Measurements from ENCODE around the gene LRPAP1. TPM values are rescaled to one million over a fixed set of nuclear protein-coding genes. Genes with fewer than 3 reads are reported as not detected.
"Not testable (repeated sequence)": the region's sequence is repeated elsewhere in the genome, so short reads cannot be mapped to it uniquely, and the experiment has no call there.

Gene LRPAP1
- total and polyA plus RNA-seq, 2 donors (not counting 3 experiments of a cell fraction or from before 2014, with no cell fraction given), result 90.1 to 170 TPM

DNA sequence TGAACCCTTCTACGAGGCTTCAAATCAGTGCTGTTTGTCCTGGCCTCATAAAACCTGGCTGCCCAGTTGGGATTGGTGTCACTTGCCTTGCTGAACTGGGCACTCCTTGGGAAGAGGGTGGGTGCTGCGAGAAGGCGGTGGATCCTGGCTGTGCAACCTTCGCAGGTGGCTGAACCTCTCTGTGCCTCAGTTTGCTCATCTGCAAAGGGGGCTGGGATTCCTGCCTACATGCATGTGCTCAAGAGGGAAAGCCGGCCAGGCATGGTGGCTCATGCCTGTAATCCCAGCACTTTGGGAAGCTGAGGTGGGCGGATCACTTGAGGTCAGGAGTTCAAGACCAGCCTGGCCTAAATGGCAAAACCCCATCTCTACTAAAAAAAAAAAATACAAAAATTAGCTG, 17.8 kb upstream of the LRPAP1 start:
- H3K27me3 ChIP-seq (ENCODE audit: control insufficient read depth in 2 of 2, insufficient read depth in 2 of 2, low read length in 2 of 2); H3K36me3 ChIP-seq (ENCODE audit: control insufficient read depth in 2 of 2, extremely low read depth in 1 of 2, insufficient read depth in 2 of 2, low read length in 2 of 2); DNase-seq (ENCODE audit: low read depth, low spot score); H2AFZ ChIP-seq (ENCODE audit: low read depth, low read length); POLR2A ChIA-PET; CTCF ChIA-PET; H3K4me2 ChIP-seq (ENCODE audit: insufficient read depth, low read length); H3K9me1 ChIP-seq (replicated peaks; ENCODE audit: control insufficient read depth, extremely low read depth, insufficient read depth, low read length); intact Hi-C loops (cut with micrococcal nuclease); FAIRE-seq; H3K4me1 ChIP-seq (ENCODE audit: control insufficient read depth, extremely low read depth, insufficient read depth, low read length); H3K79me2 ChIP-seq (ENCODE audit: control insufficient read depth, insufficient read depth, low read length); BruUV-seq (replicated peaks); H4K20me1 ChIP-seq (replicated peaks; ENCODE audit: control insufficient read depth, extremely low read depth, insufficient read depth, low read length); dilution Hi-C loops (cut with MboI; ENCODE audit: extremely low pct_ligation_motif_present, low sequenced_read_pairs); H3K4me3 ChIP-seq (replicated peaks in 1 of 3; ENCODE audit: insufficient read depth in 1 of 3, low read depth in 1 of 3, low read length in 3 of 3); H3K27ac ChIP-seq (ENCODE audit: insufficient read depth, low read depth, low read length); H3K9ac ChIP-seq (replicated peaks; ENCODE audit: extremely low read depth, insufficient read depth, low read length); H3K9me3 ChIP-seq (replicated peaks; ENCODE audit: control insufficient read depth, insufficient read depth, low read length): not testable (repeated sequence)

DNA sequence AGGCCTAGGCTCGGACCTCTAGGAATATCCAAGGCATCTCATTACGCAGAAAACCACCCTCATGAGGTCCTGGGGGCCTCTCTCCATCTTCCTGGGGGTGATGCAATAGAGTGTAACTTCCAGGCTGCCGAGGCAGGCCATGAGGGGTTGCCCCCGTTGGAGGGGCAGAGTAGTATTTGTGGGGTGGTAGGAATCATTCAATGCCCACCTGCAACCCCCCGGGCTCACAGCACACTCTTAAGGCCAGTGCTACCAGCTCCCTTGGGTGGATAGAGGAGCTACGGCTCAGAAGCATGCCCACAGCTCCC, 17.4 kb upstream of the LRPAP1 start:
- H2AFZ ChIP-seq (ENCODE audit: low read depth, low read length); CTCF ChIA-PET; H3K79me2 ChIP-seq (ENCODE audit: control insufficient read depth, insufficient read depth, low read length); FAIRE-seq; dilution Hi-C loops (cut with MboI; ENCODE audit: extremely low pct_ligation_motif_present, low sequenced_read_pairs); POLR2A ChIA-PET; H3K27me3 ChIP-seq (ENCODE audit: control insufficient read depth in 2 of 2, insufficient read depth in 2 of 2, low read length in 2 of 2); intact Hi-C loops (cut with micrococcal nuclease); H3K4me1 ChIP-seq (ENCODE audit: control insufficient read depth, extremely low read depth, insufficient read depth, low read length); BruUV-seq (replicated peaks); H3K9me1 ChIP-seq (replicated peaks; ENCODE audit: control insufficient read depth, extremely low read depth, insufficient read depth, low read length); H3K27ac ChIP-seq (ENCODE audit: insufficient read depth, low read depth, low read length); H3K36me3 ChIP-seq (ENCODE audit: control insufficient read depth in 2 of 2, extremely low read depth in 1 of 2, insufficient read depth in 2 of 2, low read length in 2 of 2); H3K4me2 ChIP-seq (ENCODE audit: insufficient read depth, low read length); H3K9ac ChIP-seq (replicated peaks; ENCODE audit: extremely low read depth, insufficient read depth, low read length); H3K4me3 ChIP-seq (replicated peaks in 1 of 3; ENCODE audit: insufficient read depth in 1 of 3, low read depth in 1 of 3, low read length in 3 of 3); H4K20me1 ChIP-seq (replicated peaks; ENCODE audit: control insufficient read depth, extremely low read depth, insufficient read depth, low read length); DNase-seq (ENCODE audit: low read depth, low spot score); H3K9me3 ChIP-seq (replicated peaks; ENCODE audit: control insufficient read depth, insufficient read depth, low read length): not testable (repeated sequence)

DNA sequence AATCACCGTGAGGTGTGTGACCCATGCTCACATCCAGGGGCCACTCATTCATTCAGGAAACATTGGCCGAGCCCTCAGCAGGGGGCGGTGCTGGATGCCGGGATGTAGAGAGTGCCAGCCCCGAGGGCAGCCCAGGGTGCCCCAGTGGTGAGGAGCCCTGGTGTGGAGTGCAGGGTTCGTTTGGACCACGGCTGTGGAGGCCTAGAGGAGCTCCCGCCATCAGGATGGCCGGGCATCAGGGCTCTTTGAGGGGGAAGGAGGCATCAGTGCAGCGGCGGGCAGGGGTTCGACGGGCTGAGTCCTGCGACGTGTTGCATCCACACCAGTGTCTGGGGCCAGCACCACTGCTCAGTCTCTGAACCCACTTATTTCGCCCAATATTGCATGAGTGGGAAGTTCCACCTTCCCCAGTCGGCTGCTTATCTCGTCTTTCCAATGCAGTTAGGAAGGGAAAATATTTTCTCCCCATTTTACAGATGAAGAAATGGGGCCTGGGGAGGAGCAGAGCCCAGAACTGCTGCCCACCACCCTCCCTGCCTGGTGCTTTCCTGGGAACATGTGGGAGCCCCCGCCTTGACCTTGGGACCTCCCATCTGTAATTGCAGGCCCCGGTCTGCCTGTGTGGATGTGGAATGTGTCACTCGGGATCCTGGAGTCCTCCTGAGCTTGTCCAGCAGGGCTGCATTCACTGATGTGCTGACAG, 16.9 kb upstream of the LRPAP1 start:
- CTCF ChIA-PET; H3K36me3 ChIP-seq (ENCODE audit: control insufficient read depth in 2 of 2, extremely low read depth in 1 of 2, insufficient read depth in 2 of 2, low read length in 2 of 2); DNase-seq (ENCODE audit: low read depth, low spot score); H3K79me2 ChIP-seq (ENCODE audit: control insufficient read depth, insufficient read depth, low read length); H3K9me1 ChIP-seq (replicated peaks; ENCODE audit: control insufficient read depth, extremely low read depth, insufficient read depth, low read length); dilution Hi-C loops (cut with MboI; ENCODE audit: extremely low pct_ligation_motif_present, low sequenced_read_pairs); H4K20me1 ChIP-seq (replicated peaks; ENCODE audit: control insufficient read depth, extremely low read depth, insufficient read depth, low read length); H3K4me3 ChIP-seq (replicated peaks in 1 of 3; ENCODE audit: insufficient read depth in 1 of 3, low read depth in 1 of 3, low read length in 3 of 3); H3K9ac ChIP-seq (replicated peaks; ENCODE audit: extremely low read depth, insufficient read depth, low read length); H3K27ac ChIP-seq (ENCODE audit: insufficient read depth, low read depth, low read length); H3K9me3 ChIP-seq (replicated peaks; ENCODE audit: control insufficient read depth, insufficient read depth, low read length); POLR2A ChIA-PET; intact Hi-C loops (cut with micrococcal nuclease); FAIRE-seq; BruUV-seq (replicated peaks); H3K27me3 ChIP-seq (ENCODE audit: control insufficient read depth in 2 of 2, insufficient read depth in 2 of 2, low read length in 2 of 2); H3K4me1 ChIP-seq (ENCODE audit: control insufficient read depth, extremely low read depth, insufficient read depth, low read length); H2AFZ ChIP-seq (ENCODE audit: low read depth, low read length); H3K4me2 ChIP-seq (ENCODE audit: insufficient read depth, low read length): not testable (repeated sequence)

DNA sequence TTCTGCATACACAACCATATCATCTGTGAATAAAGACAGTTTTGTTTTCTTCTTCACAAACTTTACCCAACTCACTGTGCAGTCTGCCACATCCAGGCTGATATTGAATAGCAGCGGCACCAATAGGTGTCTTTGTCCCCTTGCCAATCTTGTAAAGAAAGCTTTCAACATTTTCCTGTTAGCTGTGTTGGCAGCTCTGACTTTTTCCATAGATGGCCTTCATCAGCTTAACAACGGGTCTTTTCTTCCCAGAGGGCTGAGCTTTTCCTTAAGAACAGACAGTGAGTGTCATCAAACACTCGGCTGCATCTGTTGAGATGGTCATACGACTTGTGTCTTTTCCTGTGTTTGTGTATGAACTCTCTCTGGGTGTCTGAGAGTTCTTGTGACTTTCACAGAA, 14.5 kb upstream of the LRPAP1 start:
- H3K4me2 ChIP-seq (ENCODE audit: insufficient read depth, low read length); BruUV-seq (replicated peaks); POLR2A ChIA-PET; H3K27me3 ChIP-seq (ENCODE audit: control insufficient read depth in 2 of 2, insufficient read depth in 2 of 2, low read length in 2 of 2); H3K9ac ChIP-seq (replicated peaks; ENCODE audit: extremely low read depth, insufficient read depth, low read length); H2AFZ ChIP-seq (ENCODE audit: low read depth, low read length); H4K20me1 ChIP-seq (replicated peaks; ENCODE audit: control insufficient read depth, extremely low read depth, insufficient read depth, low read length); H3K36me3 ChIP-seq (ENCODE audit: control insufficient read depth in 2 of 2, extremely low read depth in 1 of 2, insufficient read depth in 2 of 2, low read length in 2 of 2); intact Hi-C loops (cut with micrococcal nuclease); H3K9me1 ChIP-seq (replicated peaks; ENCODE audit: control insufficient read depth, extremely low read depth, insufficient read depth, low read length); dilution Hi-C loops (cut with MboI; ENCODE audit: extremely low pct_ligation_motif_present, low sequenced_read_pairs); H3K79me2 ChIP-seq (ENCODE audit: control insufficient read depth, insufficient read depth, low read length); FAIRE-seq; H3K4me1 ChIP-seq (ENCODE audit: control insufficient read depth, extremely low read depth, insufficient read depth, low read length); CTCF ChIA-PET; H3K4me3 ChIP-seq (replicated peaks in 1 of 3; ENCODE audit: insufficient read depth in 1 of 3, low read depth in 1 of 3, low read length in 3 of 3); H3K9me3 ChIP-seq (replicated peaks; ENCODE audit: control insufficient read depth, insufficient read depth, low read length); DNase-seq (ENCODE audit: low read depth, low spot score); H3K27ac ChIP-seq (ENCODE audit: insufficient read depth, low read depth, low read length): not testable (repeated sequence)
